HUES48 (cell line): ENCODE results near the gene TUNAR.

ENCODE experiments used
- H3K27ac ChIP-seq: one replicate; pipeline ENCODE4 v1.7.0; 2013; ENCODE audit warnings: low read depth, low read length, inconsistent platforms
- H3K27me3 ChIP-seq: 2 replicates; pipeline ENCODE4 v1.6.1; 2013; ENCODE audit warnings: mild to moderate bottlenecking, low read length; ENCODE audit not compliant: control insufficient read depth, insufficient read depth
- H3K36me3 ChIP-seq: 2 replicates; pipeline ENCODE4 v1.6.1; 2013; ENCODE audit warnings: low read length; ENCODE audit not compliant: control insufficient read depth, insufficient read depth
- H3K4me1 ChIP-seq: 2 replicates; pipeline ENCODE4 v1.6.1; 2013; ENCODE audit warnings: mild to moderate bottlenecking, low read length; ENCODE audit not compliant: control insufficient read depth, insufficient read depth
- H3K4me3 ChIP-seq: 2 replicates; pipeline ENCODE4 v1.5.1; 2013; ENCODE audit warnings: mild to moderate bottlenecking, low read depth, low read length
- H3K9ac ChIP-seq: 2 replicates; pipeline ENCODE4 v1.6.1; 2013; ENCODE audit warnings: mild to moderate bottlenecking, low read depth, low read length, moderate library complexity
- H3K9me3 ChIP-seq: 2 replicates; pipeline ENCODE4 v1.6.1; 2013; ENCODE audit warnings: low read length; ENCODE audit not compliant: control insufficient read depth, insufficient read depth

Gene TUNAR

GRCh38 chr14:95892142-95892541, 15.5 kb downstream of the TUNAR start:
- Histone ChIP-seq H3K27ac (no peak overlapping the region), H3K4me3 (no peak overlapping the region), H3K27me3 (no peaks in the 10 kb centered on the region), H3K36me3 (peaks cover 6% of the 10 kb centered on the region), H3K4me1 (peaks cover 14% of the 10 kb centered on the region), H3K9me3 (no peaks in the 10 kb centered on the region), H3K9ac (no peak overlapping the region)

GRCh38 chr14:95895720-95896119, 19.1 kb downstream of the TUNAR start:
- H3K9me3 ChIP-seq, result no peaks in the 10 kb centered on the region
- no peaks in the 10 kb centered on the region; the same call in 1 of the 2 replicates for H3K36me3 ChIP-seq
- H3K4me3 ChIP-seq, result no peak overlapping the region
- no peaks in the 10 kb centered on the region for H3K27me3 ChIP-seq
- H3K4me1 ChIP-seq, result peaks cover 20% of the 10 kb centered on the region
- no peak overlapping the region for H3K27ac ChIP-seq
- no peak overlapping the region for H3K9ac ChIP-seq

DNA sequence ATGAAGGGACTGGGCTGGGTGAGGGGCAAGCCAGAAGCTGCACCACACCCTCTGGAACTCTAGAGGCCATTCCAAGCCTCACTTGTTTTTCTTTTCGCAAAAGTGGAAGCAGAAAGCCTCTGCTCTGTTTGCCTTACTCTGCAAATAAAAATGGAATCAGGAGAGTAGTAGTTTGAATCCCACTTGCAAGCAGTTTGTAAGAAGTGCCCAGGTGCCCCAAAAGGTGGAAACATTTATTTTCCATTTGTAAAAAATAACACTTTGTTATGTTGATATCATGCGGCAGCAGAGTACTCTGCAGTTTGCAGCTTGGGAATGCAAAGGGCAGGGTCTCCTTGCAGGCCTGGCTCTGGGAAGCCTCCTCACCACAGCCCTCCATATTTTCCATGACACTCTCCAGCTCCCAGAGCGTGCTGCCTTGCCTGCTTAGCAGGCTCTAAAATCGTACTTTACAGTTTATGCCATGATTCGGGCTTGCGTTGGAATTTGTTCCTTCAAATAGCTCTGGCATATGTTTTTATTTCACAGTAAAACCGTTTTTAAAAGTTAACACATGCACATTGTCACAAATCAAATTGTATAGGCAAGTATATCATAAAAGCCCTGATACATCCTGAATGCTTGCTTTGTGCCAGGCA, 20.0 kb downstream of the TUNAR start:
- H3K36me3 ChIP-seq, result no peaks in the 10 kb centered on the region; the same call in 1 of the 2 replicates
- no peaks in the 10 kb centered on the region for H3K27me3 ChIP-seq
- H3K9me3 ChIP-seq, result no peaks in the 10 kb centered on the region
- no peak overlapping the region for H3K4me3 ChIP-seq
- peak overlapping the region; percentile 52 for H3K27ac ChIP-seq
- H3K9ac ChIP-seq, result no peak overlapping the region
- H3K4me1 ChIP-seq, result peaks cover 20% of the 10 kb centered on the region

DNA sequence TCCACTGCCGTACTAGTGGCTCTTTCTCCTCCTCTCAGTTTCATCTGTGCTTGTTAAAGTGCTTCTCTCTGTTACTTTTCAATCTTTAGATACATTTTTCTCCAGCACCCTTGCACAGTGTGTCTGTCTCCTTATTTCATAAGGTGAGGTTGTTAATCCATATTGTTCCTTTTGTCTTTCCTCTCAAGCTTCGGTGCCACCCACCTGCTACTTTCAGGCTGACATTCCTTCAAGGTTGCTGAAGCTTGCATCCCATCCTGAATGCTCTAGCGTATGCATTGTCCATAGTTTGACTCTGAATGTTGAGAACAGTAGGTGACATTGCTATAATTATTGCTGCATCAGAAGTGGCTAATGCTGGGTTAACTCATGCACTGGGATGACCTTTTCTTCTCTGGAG, 20.6 kb downstream of the TUNAR start:
- H3K36me3 ChIP-seq, result no peaks in the 10 kb centered on the region; the same call in 1 of the 2 replicates
- no peak overlapping the region for H3K4me3 ChIP-seq
- H3K9ac ChIP-seq, result no peak overlapping the region
- no peak overlapping the region for H3K27ac ChIP-seq
- H3K27me3 ChIP-seq, result no peaks in the 10 kb centered on the region
- H3K4me1 ChIP-seq, result peaks cover 20% of the 10 kb centered on the region
- no peaks in the 10 kb centered on the region for H3K9me3 ChIP-seq

GRCh38 chr14:95901054-95901453, 24.4 kb downstream of the TUNAR start:
- no peak overlapping the region for H3K27ac ChIP-seq

DNA sequence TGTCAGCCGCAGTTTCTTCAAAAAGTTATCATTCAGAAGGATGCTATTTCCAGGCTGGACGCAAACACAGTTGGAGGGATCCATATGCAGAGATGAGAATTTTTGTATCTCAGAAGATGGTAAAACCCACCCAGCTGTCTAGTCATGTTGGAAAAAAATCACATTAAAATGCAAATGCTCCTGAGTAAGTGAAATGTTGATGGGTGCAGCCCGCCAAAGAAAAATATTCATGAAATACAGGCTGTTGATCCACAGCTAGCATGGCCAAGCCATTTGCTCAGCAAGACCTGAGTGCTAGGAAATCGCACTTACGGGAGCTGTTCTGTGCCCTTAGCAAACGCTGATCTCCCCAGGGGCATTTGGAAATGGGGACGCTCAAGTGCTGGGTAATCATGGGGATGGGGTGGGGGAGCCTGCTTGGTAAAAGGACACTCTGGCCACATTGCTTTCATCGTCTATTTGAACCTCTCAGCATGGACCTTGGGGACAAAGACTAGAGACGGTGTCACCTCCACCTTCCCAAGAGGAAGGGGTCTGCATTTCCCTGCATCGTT, 25.7 kb downstream of the TUNAR start:
- H3K27ac ChIP-seq, result no peak overlapping the region
- H3K9me3 ChIP-seq, result no peaks in the 10 kb centered on the region
- H3K4me1 ChIP-seq, result peaks cover 3% of the 10 kb centered on the region

More at GRCh38 chr14:95901054-95901453, 24.4 kb downstream of the TUNAR start:
- no peaks in the 10 kb centered on the region; the same call in 1 of the 2 replicates for H3K36me3 ChIP-seq
- no peak overlapping the region for H3K4me3 ChIP-seq
- H3K4me1 ChIP-seq, result peaks cover 16% of the 10 kb centered on the region
- H3K9me3 ChIP-seq, result no peaks in the 10 kb centered on the region
- H3K27me3 ChIP-seq, result no peaks in the 10 kb centered on the region
- no peak overlapping the region for H3K9ac ChIP-seq

DNA sequence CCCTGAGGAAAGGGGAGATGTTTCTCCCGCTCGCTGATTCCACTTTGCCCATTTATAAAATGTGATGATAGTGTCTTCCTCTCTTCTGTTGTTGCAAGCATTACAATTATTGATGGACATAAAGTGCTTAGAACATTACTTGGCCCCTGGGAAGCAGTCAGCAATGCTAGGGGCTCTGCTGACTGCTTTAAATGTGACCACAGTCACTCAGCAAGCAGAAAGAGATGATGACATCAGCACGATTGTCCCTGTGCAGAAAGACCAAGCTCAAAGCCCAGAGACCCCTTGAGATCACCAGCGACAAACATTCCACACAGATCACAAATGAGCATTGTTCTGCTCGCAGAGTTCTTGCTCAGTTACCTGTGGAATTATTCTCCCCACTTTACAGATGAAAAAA, 26.5 kb downstream of the TUNAR start:
- Histone ChIP-seq H3K36me3 (peaks cover 3% of the 10 kb centered on the region; the same call in 1 of the 2 replicates), H3K9ac (no peak overlapping the region), H3K27me3 (no peaks in the 10 kb centered on the region), H3K27ac (no peak overlapping the region), H3K9me3 (no peaks in the 10 kb centered on the region), H3K4me1 (no peaks in the 10 kb centered on the region), H3K4me3 (no peak overlapping the region)

More for the DNA sequence above, 25.7 kb downstream of the TUNAR start:
- Histone ChIP-seq H3K4me3 (no peak overlapping the region), H3K27me3 (no peaks in the 10 kb centered on the region), H3K9ac (no peak overlapping the region), H3K36me3 (peaks cover 3% of the 10 kb centered on the region; the same call in 1 of the 2 replicates)

- Histone ChIP-seq H3K4me3 (no peak overlapping the region), H3K36me3 (peaks cover 3% of the 10 kb centered on the region; the same call in 1 of the 2 replicates), H3K27ac (no peak overlapping the region), H3K9me3 (no peaks in the 10 kb centered on the region), H3K27me3 (no peaks in the 10 kb centered on the region), H3K9ac (no peak overlapping the region), H3K4me1 (no peaks in the 10 kb centered on the region)
These were observed 27.0 kb downstream of the TUNAR start for GRCh38 chr14:95903616-95904107.

GRCh38 chr14:95906591-95906990, 30.0 kb downstream of the TUNAR start:
- Histone ChIP-seq H3K36me3 (peaks cover 3% of the 10 kb centered on the region; the same call in 1 of the 2 replicates), H3K27ac (no peak overlapping the region), H3K9ac (no peak overlapping the region), H3K9me3 (no peaks in the 10 kb centered on the region), H3K4me3 (no peak overlapping the region), H3K4me1 (peaks cover 3% of the 10 kb centered on the region; the same call in 1 of the 2 replicates), H3K27me3 (no peaks in the 10 kb centered on the region)

- Histone ChIP-seq H3K4me3 (no peak overlapping the region), H3K4me1 (peaks cover 16% of the 10 kb centered on the region), H3K9ac (no peak overlapping the region), H3K9me3 (no peaks in the 10 kb centered on the region), H3K27ac (no peak overlapping the region), H3K36me3 (peaks cover 3% of the 10 kb centered on the region; the same call in 1 of the 2 replicates), H3K27me3 (no peaks in the 10 kb centered on the region)
These were observed 34.0 kb downstream of the TUNAR start for GRCh38 chr14:95910628-95911027.

DNA sequence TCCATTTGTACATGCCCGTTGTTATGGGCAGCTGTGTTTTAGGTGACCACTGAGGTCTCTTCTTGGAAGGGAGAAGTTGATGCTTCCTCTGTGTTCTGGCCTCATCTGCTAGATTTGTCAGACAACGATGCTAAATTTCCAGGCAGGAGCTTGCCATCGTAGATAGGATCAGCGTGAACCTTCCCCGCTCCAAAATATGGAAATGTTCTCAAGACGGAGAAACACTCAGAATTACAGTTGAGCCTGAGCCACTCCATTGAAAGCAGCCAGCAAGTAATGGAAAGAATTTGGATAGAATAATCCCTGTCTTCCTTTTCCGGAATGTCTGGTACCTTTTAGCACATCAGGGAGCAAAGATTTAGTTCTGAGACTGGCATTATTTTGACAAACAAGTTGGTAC, 34.8 kb downstream of the TUNAR start:
- H3K9ac ChIP-seq, result no peak overlapping the region
- H3K27me3 ChIP-seq, result no peaks in the 10 kb centered on the region
- H3K4me3 ChIP-seq, result no peak overlapping the region
- H3K27ac ChIP-seq, result no peak overlapping the region
- H3K36me3 ChIP-seq, result peaks cover 3% of the 10 kb centered on the region; the same call in 1 of the 2 replicates
- H3K4me1 ChIP-seq, result peaks cover 19% of the 10 kb centered on the region
- H3K9me3 ChIP-seq, result no peaks in the 10 kb centered on the region
